ENCODE data around the gene TNIK.

DNA sequence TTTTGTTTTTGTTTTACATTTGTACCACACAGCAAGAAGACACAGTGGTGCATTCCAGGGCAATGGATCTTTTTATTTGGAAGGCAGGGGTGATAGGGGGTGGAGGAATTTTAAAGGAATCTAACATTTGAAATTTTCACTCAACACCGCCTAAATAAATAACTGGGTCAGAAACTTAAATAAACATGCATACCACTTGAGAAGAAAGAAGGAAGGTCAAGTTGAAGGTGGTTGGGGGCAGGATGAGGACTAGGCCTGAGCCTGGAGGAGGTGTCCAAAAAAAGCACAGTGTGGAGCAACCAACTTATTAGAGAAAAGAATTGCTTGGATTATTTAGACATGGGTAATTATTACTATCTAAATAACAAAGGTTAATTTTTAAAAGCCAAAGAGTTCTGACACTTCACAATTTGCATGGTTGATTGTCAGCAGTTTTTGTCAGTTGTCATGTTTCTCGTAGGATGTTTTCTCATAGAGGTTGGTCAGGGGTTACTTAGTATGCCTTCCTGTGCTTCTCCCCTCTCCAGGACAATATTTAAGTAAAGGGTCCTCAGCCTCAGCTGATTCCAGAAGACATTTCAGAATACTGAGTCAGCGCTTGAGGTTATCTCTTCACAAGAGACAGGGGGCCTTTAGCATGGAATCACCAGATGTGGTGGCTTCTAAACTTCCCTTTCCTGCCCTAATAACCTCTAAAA is 260.0 kb downstream of the TNIK start:
- TF ChIP-seq POLR2A (IDR thresholded peaks at IDR 0.05; ENCODE audit: low read depth, low read length) (no peak), POLR2AphosphoS5 (IDR thresholded peaks at IDR 0.05; ENCODE audit: low read depth, low read length) (no peak), TAF1 (IDR thresholded peaks at IDR 0.05; ENCODE audit: borderline replicate concordance, low read depth, low read length) (no peak)

All from GM12892 (cell line).